Measurements from ENCODE around the gene SKA3. TPM values are rescaled to one million over a fixed set of nuclear protein-coding genes. Genes with fewer than 3 reads are reported as not detected.

SKA3 gene
- total and polyA plus RNA-seq, 2 of the 13 experiments (the other 11 are each of a cell fraction or from before 2014, with no cell fraction given), result 7.2 to 10.8 TPM

DNA sequence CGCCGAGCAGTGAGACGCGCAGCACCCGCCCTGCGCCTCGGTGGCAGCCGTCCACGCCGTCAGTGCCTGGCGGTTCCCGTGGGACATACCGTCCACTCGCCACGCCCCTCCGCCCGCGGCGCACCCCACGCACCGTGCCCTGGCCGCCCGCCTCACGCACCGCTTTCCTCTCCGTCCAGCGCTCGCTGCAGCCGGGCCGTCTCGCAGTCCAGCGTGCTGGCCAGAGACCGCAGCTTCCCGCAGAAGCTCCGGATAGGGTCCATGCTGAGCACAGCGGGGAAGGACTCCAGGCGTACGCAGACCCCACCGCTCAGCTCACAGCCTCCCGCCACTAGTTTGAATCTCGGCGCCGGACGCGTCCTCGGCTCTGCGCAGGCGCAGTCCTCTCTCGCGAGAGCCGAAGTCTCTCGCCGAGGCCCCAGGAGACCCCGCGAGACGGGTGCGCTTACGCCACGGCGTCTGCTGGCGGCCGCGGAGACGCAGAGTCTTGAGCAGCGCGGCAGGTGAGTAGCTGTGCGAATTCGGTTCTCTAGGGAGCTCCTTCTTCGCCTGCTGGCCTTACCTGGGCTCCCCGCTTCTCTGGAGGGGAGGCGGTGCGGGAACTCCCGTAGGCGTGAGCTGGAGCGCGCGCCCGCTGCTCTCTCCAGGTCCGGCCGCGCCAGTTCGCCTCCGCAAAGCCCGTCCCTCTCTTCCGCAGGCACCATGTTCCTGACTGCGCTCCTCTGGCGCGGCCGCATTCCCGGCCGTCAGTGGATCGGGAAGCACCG, at the start of gene SKA3, which contains the start of gene MRPL57 (continued):
- TF ChIP-seq ZNF431 (CRISPR knock-in tag; IDR thresholded peaks at IDR 0.05; ENCODE audit: borderline replicate concordance, low read depth) (peak; percentile 68; the same call in 1 of the 2 replicates), NFYB (CRISPR knock-in tag; IDR thresholded peaks at IDR 0.05) (0 out of 2 replicates have a peak, but pooled peaks have one; percentile 17), IRF2 (CRISPR knock-in tag; IDR thresholded peaks at IDR 0.05) (peak; percentile 86), ZBTB21 (CRISPR knock-in tag; IDR thresholded peaks at IDR 0.05) (no peak), MZF1 (CRISPR knock-in tag; IDR thresholded peaks at IDR 0.05; ENCODE audit: borderline replicate concordance) (no peak), ZNF703 (CRISPR knock-in tag; IDR thresholded peaks at IDR 0.05; ENCODE audit: borderline replicate concordance) (0 out of 2 replicates have a peak, but pooled peaks have one; percentile 34), MAFK (conservative IDR thresholded peaks at IDR 0.05 in 1 of 2, IDR thresholded peaks at IDR 0.05 in 1 of 2; ENCODE audit: low read length in 2 of 2) (no peak), BHLHE40 (IDR thresholded peaks at IDR 0.05; ENCODE audit: low read length) (0 out of 2 replicates have a peak, but pooled peaks have one; percentile 5), DNMT1 (CRISPR knock-in tag; IDR thresholded peaks at IDR 0.05) (peak; percentile 78; the same call in 1 of the 2 replicates)
- TF ChIP-seq, protein P1, sequence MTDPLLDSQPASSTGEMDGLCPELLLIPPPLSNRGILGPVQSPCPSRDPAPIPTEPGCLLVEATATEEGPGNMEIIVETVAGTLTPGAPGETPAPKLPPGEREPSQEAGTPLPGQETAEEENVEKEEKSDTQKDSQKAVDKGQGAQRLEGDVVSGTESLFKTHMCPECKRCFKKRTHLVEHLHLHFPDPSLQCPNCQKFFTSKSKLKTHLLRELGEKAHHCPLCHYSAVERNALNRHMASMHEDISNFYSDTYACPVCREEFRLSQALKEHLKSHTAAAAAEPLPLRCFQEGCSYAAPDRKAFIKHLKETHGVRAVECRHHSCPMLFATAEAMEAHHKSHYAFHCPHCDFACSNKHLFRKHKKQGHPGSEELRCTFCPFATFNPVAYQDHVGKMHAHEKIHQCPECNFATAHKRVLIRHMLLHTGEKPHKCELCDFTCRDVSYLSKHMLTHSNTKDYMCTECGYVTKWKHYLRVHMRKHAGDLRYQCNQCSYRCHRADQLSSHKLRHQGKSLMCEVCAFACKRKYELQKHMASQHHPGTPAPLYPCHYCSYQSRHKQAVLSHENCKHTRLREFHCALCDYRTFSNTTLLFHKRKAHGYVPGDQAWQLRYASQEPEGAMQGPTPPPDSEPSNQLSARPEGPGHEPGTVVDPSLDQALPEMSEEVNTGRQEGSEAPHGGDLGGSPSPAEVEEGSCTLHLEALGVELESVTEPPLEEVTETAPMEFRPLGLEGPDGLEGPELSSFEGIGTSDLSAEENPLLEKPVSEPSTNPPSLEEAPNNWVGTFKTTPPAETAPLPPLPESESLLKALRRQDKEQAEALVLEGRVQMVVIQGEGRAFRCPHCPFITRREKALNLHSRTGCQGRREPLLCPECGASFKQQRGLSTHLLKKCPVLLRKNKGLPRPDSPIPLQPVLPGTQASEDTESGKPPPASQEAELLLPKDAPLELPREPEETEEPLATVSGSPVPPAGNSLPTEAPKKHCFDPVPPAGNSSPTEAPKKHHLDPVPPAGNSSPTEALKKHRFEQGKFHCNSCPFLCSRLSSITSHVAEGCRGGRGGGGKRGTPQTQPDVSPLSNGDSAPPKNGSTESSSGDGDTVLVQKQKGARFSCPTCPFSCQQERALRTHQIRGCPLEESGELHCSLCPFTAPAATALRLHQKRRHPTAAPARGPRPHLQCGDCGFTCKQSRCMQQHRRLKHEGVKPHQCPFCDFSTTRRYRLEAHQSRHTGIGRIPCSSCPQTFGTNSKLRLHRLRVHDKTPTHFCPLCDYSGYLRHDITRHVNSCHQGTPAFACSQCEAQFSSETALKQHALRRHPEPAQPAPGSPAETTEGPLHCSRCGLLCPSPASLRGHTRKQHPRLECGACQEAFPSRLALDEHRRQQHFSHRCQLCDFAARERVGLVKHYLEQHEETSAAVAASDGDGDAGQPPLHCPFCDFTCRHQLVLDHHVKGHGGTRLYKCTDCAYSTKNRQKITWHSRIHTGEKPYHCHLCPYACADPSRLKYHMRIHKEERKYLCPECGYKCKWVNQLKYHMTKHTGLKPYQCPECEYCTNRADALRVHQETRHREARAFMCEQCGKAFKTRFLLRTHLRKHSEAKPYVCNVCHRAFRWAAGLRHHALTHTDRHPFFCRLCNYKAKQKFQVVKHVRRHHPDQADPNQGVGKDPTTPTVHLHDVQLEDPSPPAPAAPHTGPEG (CRISPR knock-in tag; IDR thresholded peaks at IDR 0.05), result peak; percentile 82; the same call in 1 of the 2 replicates
- TF ChIP-seq, protein P2, sequence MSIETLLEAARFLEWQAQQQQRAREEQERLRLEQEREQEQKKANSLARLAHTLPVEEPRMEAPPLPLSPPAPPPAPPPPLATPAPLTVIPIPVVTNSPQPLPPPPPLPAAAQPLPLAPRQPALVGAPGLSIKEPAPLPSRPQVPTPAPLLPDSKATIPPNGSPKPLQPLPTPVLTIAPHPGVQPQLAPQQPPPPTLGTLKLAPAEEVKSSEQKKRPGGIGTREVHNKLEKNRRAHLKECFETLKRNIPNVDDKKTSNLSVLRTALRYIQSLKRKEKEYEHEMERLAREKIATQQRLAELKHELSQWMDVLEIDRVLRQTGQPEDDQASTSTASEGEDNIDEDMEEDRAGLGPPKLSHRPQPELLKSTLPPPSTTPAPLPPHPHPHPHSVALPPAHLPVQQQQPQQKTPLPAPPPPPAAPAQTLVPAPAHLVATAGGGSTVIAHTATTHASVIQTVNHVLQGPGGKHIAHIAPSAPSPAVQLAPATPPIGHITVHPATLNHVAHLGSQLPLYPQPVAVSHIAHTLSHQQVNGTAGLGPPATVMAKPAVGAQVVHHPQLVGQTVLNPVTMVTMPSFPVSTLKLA (IDR thresholded peaks at IDR 0.05), result peak; percentile 29
- TF ChIP-seq, protein P3, sequence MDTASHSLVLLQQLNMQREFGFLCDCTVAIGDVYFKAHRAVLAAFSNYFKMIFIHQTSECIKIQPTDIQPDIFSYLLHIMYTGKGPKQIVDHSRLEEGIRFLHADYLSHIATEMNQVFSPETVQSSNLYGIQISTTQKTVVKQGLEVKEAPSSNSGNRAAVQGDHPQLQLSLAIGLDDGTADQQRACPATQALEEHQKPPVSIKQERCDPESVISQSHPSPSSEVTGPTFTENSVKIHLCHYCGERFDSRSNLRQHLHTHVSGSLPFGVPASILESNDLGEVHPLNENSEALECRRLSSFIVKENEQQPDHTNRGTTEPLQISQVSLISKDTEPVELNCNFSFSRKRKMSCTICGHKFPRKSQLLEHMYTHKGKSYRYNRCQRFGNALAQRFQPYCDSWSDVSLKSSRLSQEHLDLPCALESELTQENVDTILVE (CRISPR knock-in tag; IDR thresholded peaks at IDR 0.05), result peak; percentile 73
- TF ChIP-seq, protein P4, sequence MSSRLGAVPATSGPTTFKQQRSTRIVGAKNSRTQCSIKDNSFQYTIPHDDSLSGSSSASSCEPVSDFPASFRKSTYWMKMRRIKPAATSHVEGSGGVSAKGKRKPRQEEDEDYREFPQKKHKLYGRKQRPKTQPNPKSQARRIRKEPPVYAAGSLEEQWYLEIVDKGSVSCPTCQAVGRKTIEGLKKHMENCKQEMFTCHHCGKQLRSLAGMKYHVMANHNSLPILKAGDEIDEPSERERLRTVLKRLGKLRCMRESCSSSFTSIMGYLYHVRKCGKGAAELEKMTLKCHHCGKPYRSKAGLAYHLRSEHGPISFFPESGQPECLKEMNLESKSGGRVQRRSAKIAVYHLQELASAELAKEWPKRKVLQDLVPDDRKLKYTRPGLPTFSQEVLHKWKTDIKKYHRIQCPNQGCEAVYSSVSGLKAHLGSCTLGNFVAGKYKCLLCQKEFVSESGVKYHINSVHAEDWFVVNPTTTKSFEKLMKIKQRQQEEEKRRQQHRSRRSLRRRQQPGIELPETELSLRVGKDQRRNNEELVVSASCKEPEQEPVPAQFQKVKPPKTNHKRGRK (CRISPR knock-in tag; IDR thresholded peaks at IDR 0.05), result no peak
- TF ChIP-seq, protein P5, sequence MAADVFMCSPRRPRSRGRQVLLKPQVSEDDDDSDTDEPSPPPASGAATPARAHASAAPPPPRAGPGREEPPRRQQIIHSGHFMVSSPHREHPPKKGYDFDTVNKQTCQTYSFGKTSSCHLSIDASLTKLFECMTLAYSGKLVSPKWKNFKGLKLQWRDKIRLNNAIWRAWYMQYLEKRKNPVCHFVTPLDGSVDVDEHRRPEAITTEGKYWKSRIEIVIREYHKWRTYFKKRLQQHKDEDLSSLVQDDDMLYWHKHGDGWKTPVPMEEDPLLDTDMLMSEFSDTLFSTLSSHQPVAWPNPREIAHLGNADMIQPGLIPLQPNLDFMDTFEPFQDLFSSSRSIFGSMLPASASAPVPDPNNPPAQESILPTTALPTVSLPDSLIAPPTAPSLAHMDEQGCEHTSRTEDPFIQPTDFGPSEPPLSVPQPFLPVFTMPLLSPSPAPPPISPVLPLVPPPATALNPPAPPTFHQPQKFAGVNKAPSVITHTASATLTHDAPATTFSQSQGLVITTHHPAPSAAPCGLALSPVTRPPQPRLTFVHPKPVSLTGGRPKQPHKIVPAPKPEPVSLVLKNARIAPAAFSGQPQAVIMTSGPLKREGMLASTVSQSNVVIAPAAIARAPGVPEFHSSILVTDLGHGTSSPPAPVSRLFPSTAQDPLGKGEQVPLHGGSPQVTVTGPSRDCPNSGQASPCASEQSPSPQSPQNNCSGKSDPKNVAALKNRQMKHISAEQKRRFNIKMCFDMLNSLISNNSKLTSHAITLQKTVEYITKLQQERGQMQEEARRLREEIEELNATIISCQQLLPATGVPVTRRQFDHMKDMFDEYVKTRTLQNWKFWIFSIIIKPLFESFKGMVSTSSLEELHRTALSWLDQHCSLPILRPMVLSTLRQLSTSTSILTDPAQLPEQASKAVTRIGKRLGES (CRISPR knock-in tag; IDR thresholded peaks at IDR 0.05; ENCODE audit: borderline replicate concordance), result 0 out of 2 replicates have a peak, but pooled peaks have one; percentile 23
